Stomach (tissue), 9 donors: ENCODE data around the gene ARHGAP32. TPM values are rescaled to one million over a fixed set of nuclear protein-coding genes. Genes with fewer than 3 reads are reported as not detected.

ENCODE experiments used
- DNase-seq, 2 donors: peaks; one replicate each; pipeline versions ENCODE4 v3.0.0 to v3.0.0-alpha.2; 2013 to 2019
- H3K27ac ChIP-seq, 5 donors: fragments of 200-600 bp in 4 of 5; sonication (generic) in 4 of 5; one replicate each; pipeline ENCODE4 v1.5.1; 2013 to 2019; ENCODE audit warnings: mild to moderate bottlenecking in 1 of 5, moderate library complexity in 1 of 5
- H3K27me3 ChIP-seq, 3 donors: fragments of 200-600 bp; sonication (generic); one replicate each; pipeline ENCODE4 v1.5.1; 2017 to 2019; ENCODE audit warnings: mixed run types in 1 of 3
- H3K36me3 ChIP-seq, 4 donors: fragments of 200-600 bp; sonication (generic); 1 replicate in 3 of 4; 2 replicates in 1 of 4; pipeline ENCODE4 v1.5.1; 2016 to 2019
- H3K4me1 ChIP-seq, 4 donors: fragments of 200-600 bp; sonication (generic); one replicate each; pipeline ENCODE4 v1.5.1; 2016 to 2019
- H3K4me3 ChIP-seq, 4 donors: fragments of 200-600 bp; sonication (generic) in 3 of 4; one replicate each; pipeline ENCODE4 v1.5.1; 2016 to 2019; ENCODE audit warnings: mild to moderate bottlenecking in 1 of 4
- H3K9me3 ChIP-seq, 4 donors: fragments of 200-600 bp; sonication (generic); one replicate each; pipeline ENCODE4 v1.5.1; 2016 to 2019
- CTCF ChIP-seq, 7 experiments: fragments of 450-650 bp in 4 of 7; fragments of 200-600 bp in 3 of 7; sonication (generic) in 3 of 7; IDR thresholded peaks; one replicate each; pipeline ENCODE4 v1.5.1; 2016 to 2019; ENCODE audit warnings: antibody characterized with exemption in 7 of 7, control low read depth in 2 of 7, mild to moderate bottlenecking in 1 of 7
- EP300 ChIP-seq: sonication (generic); formaldehyde crosslinking; IDR thresholded peaks from one replicate; pipeline ENCODE4 v1.6.1; 2017; ENCODE audit warnings: antibody characterized with exemption
- POLR2A ChIP-seq, 4 donors: fragments of 450-650 bp; IDR thresholded peaks; one replicate each; pipeline ENCODE4 v1.6.1; 2016; ENCODE audit warnings: antibody characterized with exemption in 4 of 4, control low read depth in 2 of 4, mild to moderate bottlenecking in 1 of 4, moderate library complexity in 1 of 4
- POLR2AphosphoS5 ChIP-seq, 3 donors: sonication (generic); formaldehyde crosslinking; IDR thresholded peaks; one replicate each; pipeline ENCODE4 v1.6.1; 2016; ENCODE audit warnings: antibody characterized with exemption in 3 of 3
- WGBS, 5 donors: extraction: QIAGEN DNeasy Blood & Tissue Kit in 3 of 5; methylation state at CpG; one replicate each; pipeline versions ENCODE4 v1.1.5 to v1.1.7; 2013 to 2018; 5-methylcytosine and 5-hydroxymethylcytosine counted together
- intact Hi-C: fragments of 100-400 bp; cut with DNase I; formaldehyde crosslinking; loops from one replicate; pipeline ENCODE4 v1.15.1; 2023; ENCODE audit warnings: low total_unique reads
- polyA plus RNA-seq, 3 donors: library from polyadenylated mRNA; stranded (reverse); fragments of 200-250 nt; gene quantifications; one replicate each; pipeline ENCODE4 v1.2.3, GENCODE V29; 2013
- total RNA-seq, 5 donors: library from RNA; depleted of rRNA; stranded (reverse); fragments of >200 nt; gene quantifications; one replicate each; pipeline versions ENCODE4 v1.1.0 to v1.2.3, GENCODE V29; 2014 to 2016
- donor health status: healthy with polysubstance abuse.
- donor health status: Bipolar disorder and iron deficiency.
- donor health status: healthy.

ARHGAP32 gene
- total and polyA plus RNA-seq, 8 donors = 2.9 to 70.1 (median 34.3) TPM

GRCh38 chr11:129215506-129216245 lies 23.6 kb upstream of the ARHGAP32 start:
- TF ChIP-seq POLR2A (IDR thresholded peaks at IDR 0.05) (no peak), EP300 (no peak), POLR2AphosphoS5 (IDR thresholded peaks at IDR 0.05) (no peak), CTCF (IDR thresholded peaks at IDR 0.05) (no peak)
- H3K4me3 ChIP-seq = no peak overlapping the region
- no peaks in the 10 kb centered on the region for H3K9me3 ChIP-seq
- intact Hi-C loops = no loop called here
- H3K4me1 ChIP-seq = peaks cover 0 to 6% (median 1%) of the 10 kb centered on the region in 4 donors
- no peaks in the 10 kb centered on the region for H3K36me3 ChIP-seq
- H3K27me3 ChIP-seq = no peaks in the 10 kb centered on the region
- no peak overlapping the region for H3K27ac ChIP-seq
- no peak for DNase-seq
- 73 to 91% (median 84%) methylated on average over 8 of the region's 8 CpGs for WGBS, 5 donors

GRCh38 chr11:129214710-129215295 lies 22.7 kb upstream of the ARHGAP32 start:
- Histone ChIP-seq H3K4me3 (no peak overlapping the region), H3K27ac (no peak overlapping the region), H3K36me3 (no peaks in the 10 kb centered on the region), H3K9me3 (no peaks in the 10 kb centered on the region), H3K27me3 (no peaks in the 10 kb centered on the region), H3K4me1 (peaks cover 0 to 13% (median 4%) of the 10 kb centered on the region in 4 donors)
- TF ChIP-seq EP300 (no peak), CTCF (IDR thresholded peaks at IDR 0.05) (no peak), POLR2AphosphoS5 (IDR thresholded peaks at IDR 0.05) (no peak), POLR2A (IDR thresholded peaks at IDR 0.05) (no peak)
- WGBS, 5 donors = 91 to 97% (median 97%) methylated on average over 6 of the region's 6 CpGs
- intact Hi-C loops = no loop called here
- DNase-seq = no peak

- WGBS, 5 donors = 89 to 97% (median 95%) methylated on average over 3 of the region's 3 CpGs
Measured at GRCh38 chr11:129213261-129213660, 21.1 kb upstream of the ARHGAP32 start.

GRCh38 chr11:129211397-129211796 lies 19.3 kb upstream of the ARHGAP32 start:
- DNase-seq = no peak
- no peaks in the 10 kb centered on the region for H3K27me3 ChIP-seq
- H3K36me3 ChIP-seq = no peaks in the 10 kb centered on the region
- intact Hi-C loops = no loop called here
- no peak for TF ChIP-seq CTCF (IDR thresholded peaks at IDR 0.05)
- no peak for TF ChIP-seq POLR2A (IDR thresholded peaks at IDR 0.05)
- TF ChIP-seq EP300 = no peak
- no peak for TF ChIP-seq POLR2AphosphoS5 (IDR thresholded peaks at IDR 0.05)
- H3K27ac ChIP-seq = no peak overlapping the region
- H3K9me3 ChIP-seq = no peaks in the 10 kb centered on the region
- no peak overlapping the region for H3K4me3 ChIP-seq
- H3K4me1 ChIP-seq = peaks cover 0 to 21% (median 6%) of the 10 kb centered on the region in 4 donors
- WGBS, 5 donors = 84 to 88% (median 86%) methylated on average over 2 of the region's 2 CpGs

More at GRCh38 chr11:129213261-129213660, 21.1 kb upstream of the ARHGAP32 start:
- no peaks in the 10 kb centered on the region for H3K9me3 ChIP-seq
- intact Hi-C loops = no loop called here
- no peak overlapping the region for H3K27ac ChIP-seq
- TF ChIP-seq CTCF (IDR thresholded peaks at IDR 0.05) (no peak), EP300 (no peak), POLR2AphosphoS5 (IDR thresholded peaks at IDR 0.05) (no peak), POLR2A (IDR thresholded peaks at IDR 0.05) (no peak)
- H3K36me3 ChIP-seq = no peaks in the 10 kb centered on the region
- peaks cover 0 to 16% (median 5%) of the 10 kb centered on the region in 4 donors for H3K4me1 ChIP-seq
- no peak overlapping the region for H3K4me3 ChIP-seq
- DNase-seq = no peak
- no peaks in the 10 kb centered on the region for H3K27me3 ChIP-seq
